CD4-positive, CD25-positive, alpha-beta regulatory T cell (primary cell): Measurements from ENCODE around the gene FBXL20. TPM values are rescaled to one million over a fixed set of nuclear protein-coding genes. Genes with fewer than 3 reads are reported as not detected.
A peak's percentile ranks its signal among the peaks of the same experiment; 100 is the strongest.

Experiments used
- ATAC-seq, 2 donors: fragments of 150-1000 bp; cut with Tn5 transposase; one replicate each; pipeline ENCODE4 v1.10.0; 2021; ENCODE audit warnings: low read depth in 2 of 2, moderate number of reproducible peaks in 2 of 2, moderate library complexity in 1 of 2
- DNase-seq, 3 donors: peaks; one replicate each; pipeline versions ENCODE4 v3.0.0 to v3.0.0-alpha.2; 2012 to 2022; ENCODE audit warnings: mixed read lengths in 1 of 3
- H3K27ac ChIP-seq: one replicate; pipeline ENCODE4 v1.7.0; 2013; ENCODE audit warnings: mild to moderate bottlenecking, low read length; ENCODE audit not compliant: insufficient read depth, poor library complexity, severe bottlenecking
- H3K27me3 ChIP-seq: one replicate; pipeline ENCODE4 v1.7.0; 2013; ENCODE audit warnings: low read length; ENCODE audit not compliant: control insufficient read depth, insufficient read depth
- H3K36me3 ChIP-seq: one replicate; pipeline ENCODE4 v1.7.0; 2013; ENCODE audit warnings: mild to moderate bottlenecking, low read length, moderate library complexity; ENCODE audit not compliant: control insufficient read depth, insufficient read depth
- H3K4me1 ChIP-seq: 2 replicates; pipeline ENCODE4 v1.7.0; 2013; ENCODE audit warnings: mild to moderate bottlenecking, low read length; ENCODE audit not compliant: insufficient read depth, control insufficient read depth, poor library complexity, severe bottlenecking
- H3K4me3 ChIP-seq: one replicate; pipeline ENCODE4 v1.7.0; 2013; ENCODE audit warnings: low read depth, mild to moderate bottlenecking, low read length, moderate library complexity
- H3K9me3 ChIP-seq, 2 experiments: 1 replicate in 1 of 2; 2 replicates in 1 of 2; pipeline ENCODE4 v1.7.0; 2013; ENCODE audit warnings: low read length in 2 of 2, mild to moderate bottlenecking in 1 of 2, moderate library complexity in 1 of 2; ENCODE audit not compliant: control insufficient read depth in 2 of 2
- H3K27ac Mint-ChIP-seq, 3 donors: one replicate each; pipeline ENCODE4 v1.8.0; 2020 to 2022; ENCODE audit warnings: mild to moderate bottlenecking in 3 of 3, mixed read lengths in 3 of 3, moderate library complexity in 2 of 3
- H3K27me3 Mint-ChIP-seq: one replicate; pipeline ENCODE4 v1.8.0; 2022; ENCODE audit warnings: mild to moderate bottlenecking, mixed read lengths
- H3K36me3 Mint-ChIP-seq: one replicate; pipeline ENCODE4 v1.8.0; 2020; ENCODE audit warnings: mixed read lengths
- H3K4me1 Mint-ChIP-seq, 4 donors: one replicate each; pipeline ENCODE4 v1.8.0; 2020 to 2022; ENCODE audit warnings: mixed read lengths in 4 of 4, mild to moderate bottlenecking in 1 of 4
- H3K4me3 Mint-ChIP-seq, 4 donors: one replicate each; pipeline ENCODE4 v1.8.0; 2020 to 2022; ENCODE audit warnings: mild to moderate bottlenecking in 4 of 4, mixed read lengths in 4 of 4, moderate library complexity in 3 of 4
- H3K9me3 Mint-ChIP-seq, 7 donors: one replicate each; pipeline ENCODE4 v1.8.0; 2020 to 2022; ENCODE audit warnings: mixed read lengths in 7 of 7, mild to moderate bottlenecking in 3 of 7, moderate library complexity in 2 of 7
- polyA plus RNA-seq, 4 donors: library from polyadenylated mRNA; unstranded; fragments of 300-500 nt; fragmentation: Illumina TruSeq; gene quantifications; one replicate each; pipeline ENCODE4 v1.2.3, GENCODE V29; 2021
- total RNA-seq: library from RNA; stranded (reverse); gene quantifications from one replicate; pipeline ENCODE4 v1.2.3, GENCODE V29; 2022

FBXL20 gene
- total and polyA plus RNA-seq, 5 donors from 2014 or later = 4.0 to 30.8 (median 5.5) TPM

DNA sequence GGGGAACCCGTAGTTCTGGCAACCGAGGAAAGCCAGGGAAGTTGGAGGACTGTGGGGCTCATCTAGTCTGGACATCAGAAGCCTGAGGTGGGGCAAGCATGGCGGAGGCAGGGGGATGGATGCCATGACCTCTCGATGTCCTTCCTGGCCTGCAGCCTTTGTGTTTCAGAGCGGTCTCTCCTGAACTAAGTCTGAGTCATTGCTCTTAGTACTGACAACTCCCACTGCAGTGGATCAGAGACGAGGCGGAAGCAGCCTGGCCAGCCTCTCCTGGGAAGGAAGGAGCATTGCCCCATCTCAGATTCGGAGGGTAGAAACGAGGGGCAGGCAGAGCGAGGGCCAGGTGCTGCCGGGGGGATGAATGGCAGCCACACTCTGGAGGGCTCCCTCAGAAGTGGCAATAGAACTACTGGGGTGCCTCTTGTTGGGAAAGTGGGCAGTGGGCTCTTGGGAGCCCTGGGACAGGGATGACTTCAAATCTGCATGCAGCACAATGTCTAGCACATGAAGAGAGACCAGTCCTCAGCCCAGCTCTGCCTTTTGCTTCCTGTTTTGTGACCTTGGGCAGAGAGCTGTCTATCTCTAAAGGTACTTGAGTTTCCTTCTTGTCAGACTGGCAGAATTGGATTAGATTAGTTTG, 172.0 kb downstream of the FBXL20 start:
- peaks cover 29% of the 10 kb centered on the region for H3K4me1 ChIP-seq
- H3K36me3 ChIP-seq = no peaks in the 10 kb centered on the region
- no peak for DNase-seq
- H3K4me3 ChIP-seq = no peak overlapping the region
- H3K9me3 ChIP-seq = no peaks in the 10 kb centered on the region
- Mint-ChIP-seq H3K27ac (no peak overlapping the region), H3K36me3 (no peaks in the 10 kb centered on the region), H3K27me3 (peaks cover 44% of the 10 kb centered on the region), H3K4me3 (no peak overlapping the region), H3K9me3 (no peaks in the 10 kb centered on the region), H3K4me1 (peaks cover 0 to 19% (median 13%) of the 10 kb centered on the region in 4 donors)
- peaks cover 11% of the 10 kb centered on the region for H3K27me3 ChIP-seq
- no peak for ATAC-seq
- no peak overlapping the region for H3K27ac ChIP-seq

DNA sequence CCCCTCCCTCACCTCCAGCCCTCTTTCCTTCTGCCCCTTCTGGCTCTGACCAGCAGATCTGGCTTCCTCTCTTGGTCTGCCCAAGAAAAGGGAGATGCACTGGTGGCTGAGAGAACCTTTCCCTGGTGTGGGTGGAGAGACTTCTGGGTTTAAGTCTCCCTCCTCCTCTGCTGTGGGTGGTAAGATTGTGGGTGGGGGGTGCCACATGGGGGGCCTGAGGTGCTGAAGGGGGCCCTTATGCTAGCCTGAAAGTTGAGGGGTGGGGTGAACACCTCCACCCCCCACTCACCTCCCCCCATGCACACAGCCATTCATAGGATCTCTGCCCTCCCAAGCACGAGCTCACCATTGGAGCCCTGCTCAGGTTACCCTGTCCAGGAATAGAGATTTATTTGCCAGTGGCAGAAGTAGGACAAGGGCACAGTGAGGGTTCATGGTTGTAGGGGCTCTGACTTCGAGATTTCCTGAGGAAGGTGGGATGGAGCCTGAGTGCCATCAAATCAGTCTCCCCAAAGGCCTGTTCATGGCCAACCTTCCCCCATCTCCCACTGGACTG, 174.0 kb downstream of the FBXL20 start:
- H3K4me1 ChIP-seq = peaks cover 29% of the 10 kb centered on the region
- no peak overlapping the region for H3K4me3 ChIP-seq
- H3K36me3 ChIP-seq = no peaks in the 10 kb centered on the region
- DNase-seq (no peak), ATAC-seq (no peak)
- Mint-ChIP-seq H3K36me3 (no peaks in the 10 kb centered on the region), H3K27ac (no peak overlapping the region), H3K4me3 (no peak overlapping the region), H3K4me1 (peaks cover 0 to 26% (median 13%) of the 10 kb centered on the region in 4 donors), H3K27me3 (peaks cover 63% of the 10 kb centered on the region), H3K9me3 (no peaks in the 10 kb centered on the region)
- no peaks in the 10 kb centered on the region for H3K9me3 ChIP-seq
- H3K27ac ChIP-seq = no peak overlapping the region
- peaks cover 13% of the 10 kb centered on the region for H3K27me3 ChIP-seq

DNA sequence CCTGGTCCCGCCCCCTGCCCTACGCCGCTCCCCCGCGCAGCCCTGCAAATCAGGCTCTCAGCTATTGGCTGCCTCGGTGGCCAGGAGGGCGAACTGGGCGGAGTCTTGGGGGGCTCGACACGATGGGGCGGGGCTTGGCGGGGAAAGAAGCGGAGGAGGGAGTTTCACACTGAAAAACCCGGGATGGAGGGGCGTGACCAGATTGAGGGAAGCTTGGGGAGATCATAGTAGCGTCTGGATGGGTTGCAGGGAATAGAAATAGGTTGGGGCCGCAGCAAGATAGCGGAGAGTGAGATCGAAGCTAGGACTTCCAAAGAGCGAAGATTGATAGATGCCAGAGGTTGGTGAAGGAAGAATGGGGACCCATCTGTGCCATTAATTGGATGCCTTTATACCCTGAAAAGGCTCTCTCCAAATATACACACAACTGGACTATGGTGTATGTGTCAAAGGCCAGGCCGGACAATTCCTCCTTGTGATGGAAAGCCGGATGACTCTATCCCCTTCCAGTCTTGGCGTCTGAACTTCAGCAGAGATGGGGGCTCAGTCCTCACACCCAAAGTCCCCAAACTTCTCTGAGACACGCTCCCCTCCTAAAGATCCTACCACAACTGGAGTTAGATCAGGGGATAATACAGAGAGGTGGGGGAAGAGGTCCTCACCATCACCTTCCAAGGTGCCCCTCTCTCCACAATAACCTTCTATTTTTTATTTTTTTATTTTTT, 175.3 kb downstream of the FBXL20 start:
- Histone ChIP-seq H3K4me1 (peaks cover 20% of the 10 kb centered on the region), H3K4me3 (no peak overlapping the region), H3K27ac (no peak overlapping the region), H3K27me3 (peaks cover 13% of the 10 kb centered on the region), H3K9me3 (no peaks in the 10 kb centered on the region), H3K36me3 (no peaks in the 10 kb centered on the region)
- H3K36me3 Mint-ChIP-seq = no peaks in the 10 kb centered on the region
- H3K27me3 Mint-ChIP-seq = peaks cover 63% of the 10 kb centered on the region
- H3K9me3 Mint-ChIP-seq = no peaks in the 10 kb centered on the region
- no peak overlapping the region for H3K27ac Mint-ChIP-seq
- H3K4me1 Mint-ChIP-seq = peaks cover 0 to 15% (median 7%) of the 10 kb centered on the region in 4 donors
- ATAC-seq (peak in 1 of 2 donors; percentile 45), DNase-seq (peak in 2 of 3 donors; percentile 27 to 37)
- peak overlapping the region in 3 of 4 donors; percentile 79 to 89 (median 83) for H3K4me3 Mint-ChIP-seq

DNA sequence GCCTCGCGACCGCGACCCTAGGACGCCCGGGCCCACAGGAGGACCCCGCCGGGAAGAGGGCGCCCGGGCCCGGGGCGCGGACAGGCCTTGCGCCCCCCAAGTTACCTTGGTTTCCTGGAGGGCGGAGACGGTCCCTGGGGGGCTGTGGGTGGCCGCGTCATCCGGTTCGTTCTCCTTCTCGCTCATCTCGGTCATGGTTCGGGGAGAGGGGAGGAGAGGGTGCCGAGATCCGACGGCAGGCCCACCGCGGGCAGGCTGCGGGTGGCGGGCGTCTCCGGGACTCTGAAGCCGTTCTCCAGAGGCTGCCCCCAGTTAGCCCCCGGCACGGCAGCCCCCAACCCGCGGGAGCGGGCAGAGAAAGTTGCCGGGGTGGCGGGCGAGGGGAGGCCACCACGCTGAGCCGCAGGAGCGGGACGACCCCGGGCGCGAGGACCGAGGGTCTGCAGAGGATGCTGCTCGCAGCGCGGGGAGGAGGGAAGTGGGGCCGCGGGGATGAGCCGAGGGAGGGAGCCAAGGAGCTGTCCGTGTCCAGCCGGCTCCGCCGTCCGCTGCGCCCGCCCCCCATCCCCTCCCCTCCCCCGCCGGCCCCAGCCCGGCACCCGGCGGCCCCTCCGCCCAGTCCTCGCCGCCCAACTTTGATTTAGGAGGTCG, 176.0 kb downstream of the FBXL20 start, which contains the start of gene STAC2:
Gene STAC2 (minus strand): TSS at position 638 of the 651 bp plus-strand sequence. CDS start 443 bp downstream, at position 195.
- peak in 1 of 2 donors; percentile 21 for ATAC-seq
- DNase-seq = no peak
- Mint-ChIP-seq H3K9me3 (no peaks in the 10 kb centered on the region), H3K4me1 (peaks cover 0 to 15% (median 7%) of the 10 kb centered on the region in 4 donors), H3K27me3 (peaks cover 65% of the 10 kb centered on the region), H3K4me3 (peak within 1 kb of the TSS in 3 of 4 donors; percentile 79 to 89 (median 83)), H3K36me3 (no peaks in the 10 kb centered on the region), H3K27ac (no peak within 1 kb of the TSS)
- H3K9me3 ChIP-seq = no peaks in the 10 kb centered on the region
- peaks cover 13% of the 10 kb centered on the region for H3K27me3 ChIP-seq
- no peak within 1 kb of the TSS for H3K4me3 ChIP-seq
- H3K36me3 ChIP-seq = no peaks in the 10 kb centered on the region
- peaks cover 20% of the 10 kb centered on the region for H3K4me1 ChIP-seq
- no peak within 1 kb of the TSS for H3K27ac ChIP-seq

DNA sequence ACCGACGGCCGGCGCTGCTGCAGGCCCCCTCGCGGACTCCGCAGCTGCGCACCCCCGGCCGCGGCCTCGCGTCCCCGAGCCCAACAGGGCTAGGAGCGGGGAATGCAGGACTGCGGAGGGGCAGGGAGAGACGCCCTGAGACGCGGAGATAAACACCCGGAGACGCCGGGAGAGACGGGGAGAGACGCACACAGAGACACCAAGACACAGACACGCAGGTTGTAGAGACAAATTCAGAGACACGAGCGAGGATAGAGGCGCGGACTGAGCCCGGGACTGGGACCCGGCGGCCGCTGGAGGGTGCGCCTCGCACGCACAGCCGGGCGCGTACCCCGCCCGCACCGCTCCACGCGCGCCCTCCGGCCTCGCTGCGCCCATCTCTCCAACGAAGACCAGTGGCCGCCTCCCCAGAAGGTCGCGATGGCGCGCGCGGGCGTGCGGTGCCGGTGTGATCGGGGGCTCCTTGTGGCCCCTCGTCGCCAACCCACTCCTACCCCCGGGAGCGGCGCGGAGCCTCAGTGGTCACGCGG, 176.6 kb downstream of the FBXL20 start:
- no peaks in the 10 kb centered on the region for H3K9me3 Mint-ChIP-seq
- H3K4me1 ChIP-seq = peaks cover 20% of the 10 kb centered on the region
- H3K4me3 ChIP-seq = no peak overlapping the region
- peaks cover 70% of the 10 kb centered on the region for H3K27me3 Mint-ChIP-seq
- H3K36me3 Mint-ChIP-seq = no peaks in the 10 kb centered on the region
- peak overlapping the region in 3 of 4 donors; percentile 58 to 76 (median 65) for H3K4me3 Mint-ChIP-seq
- H3K27ac ChIP-seq = no peak overlapping the region
- H3K4me1 Mint-ChIP-seq = peaks cover 0 to 15% (median 7%) of the 10 kb centered on the region in 4 donors
- H3K36me3 ChIP-seq = no peaks in the 10 kb centered on the region
- DNase-seq (no peak), ATAC-seq (peak in 1 of 2 donors; percentile 43)
- no peaks in the 10 kb centered on the region for H3K9me3 ChIP-seq
- peaks cover 13% of the 10 kb centered on the region for H3K27me3 ChIP-seq
- H3K27ac Mint-ChIP-seq = no peak overlapping the region

DNA sequence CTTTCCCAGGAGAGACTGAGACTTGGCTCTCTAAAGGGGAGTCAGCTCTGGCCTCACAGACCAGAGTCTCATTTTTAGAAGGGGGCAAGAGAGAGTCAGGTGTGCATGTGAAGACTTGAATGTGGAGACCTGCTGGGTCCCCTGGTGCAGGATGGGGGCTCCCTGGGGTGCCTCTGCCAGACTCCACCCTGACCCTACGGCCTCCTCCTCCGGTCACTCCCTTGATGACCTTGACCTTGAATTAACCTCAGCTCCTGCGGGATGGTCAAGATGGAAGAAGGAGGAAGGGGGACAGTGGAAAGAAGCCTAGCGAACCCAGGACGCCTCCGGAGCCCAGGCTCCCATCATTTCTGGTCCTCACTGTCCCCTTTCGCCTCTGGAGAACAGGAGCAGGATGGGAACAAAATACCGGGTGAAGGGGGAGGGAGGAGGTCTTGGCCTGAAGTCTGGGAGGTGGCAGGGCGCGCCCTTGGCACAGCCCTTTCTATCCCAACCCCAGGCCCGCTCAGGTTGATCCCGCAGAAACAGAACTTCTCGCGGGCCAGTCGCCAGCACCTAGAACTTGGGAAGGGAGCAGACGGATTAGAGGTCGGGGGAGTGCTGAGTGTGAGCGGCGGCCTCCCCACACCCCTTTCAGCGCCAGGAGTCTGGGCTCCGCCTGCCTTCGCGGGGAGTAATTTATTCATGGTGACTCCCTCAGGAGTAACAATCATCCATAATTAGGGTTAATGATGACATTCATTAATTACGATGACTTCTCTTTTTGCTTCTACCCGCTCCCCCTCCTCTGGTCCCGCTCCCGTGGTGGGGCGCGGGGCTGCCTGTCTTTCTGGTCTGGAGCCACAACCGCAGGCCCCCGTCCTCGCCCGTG, 177.3 kb downstream of the FBXL20 start:
- peaks cover 71% of the 10 kb centered on the region for H3K27me3 Mint-ChIP-seq
- no peaks in the 10 kb centered on the region for H3K9me3 Mint-ChIP-seq
- Histone ChIP-seq H3K9me3 (no peaks in the 10 kb centered on the region), H3K27me3 (peaks cover 13% of the 10 kb centered on the region), H3K27ac (no peak overlapping the region), H3K4me3 (no peak overlapping the region), H3K36me3 (no peaks in the 10 kb centered on the region), H3K4me1 (peaks cover 20% of the 10 kb centered on the region)
- H3K4me1 Mint-ChIP-seq = peaks cover 0 to 15% (median 5%) of the 10 kb centered on the region in 4 donors
- no peaks in the 10 kb centered on the region for H3K36me3 Mint-ChIP-seq
- H3K4me3 Mint-ChIP-seq = peak overlapping the region in 3 of 4 donors; percentile 42 to 77 (median 58)
- DNase-seq (no peak), ATAC-seq (no peak)
- H3K27ac Mint-ChIP-seq = no peak overlapping the region
